T-helper 22 cell (primary cell): Measurements from ENCODE around the gene ARHGAP12.
"Not testable (repeated sequence)": the region's sequence is repeated elsewhere in the genome, so short reads cannot be mapped to it uniquely, and the experiment has no call there.

Source experiments
- DNase-seq: peaks from one replicate; pipeline ENCODE4 v3.0.0-alpha.2; 2020; ENCODE audit warnings: low read depth

The ARHGAP12 gene

GRCh38 chr10:31923389-31923788, 5.2 kb downstream of the ARHGAP12 start:
- no peak for DNase-seq

GRCh38 chr10:31921031-31921430, 7.6 kb downstream of the ARHGAP12 start:
- no peak for DNase-seq

- DNase-seq, result no peak
Observed at GRCh38 chr10:31920538-31920937, 8.1 kb downstream of the ARHGAP12 start.

GRCh38 chr10:31918671-31919409, 9.8 kb downstream of the ARHGAP12 start:
- DNase-seq, result no peak

- DNase-seq, result no peak
Observed at GRCh38 chr10:31914370-31914769, 14.3 kb downstream of the ARHGAP12 start.

- DNase-seq, result no peak
Observed at GRCh38 chr10:31912898-31913850, 15.5 kb downstream of the ARHGAP12 start.

GRCh38 chr10:31912289-31912688, 16.3 kb downstream of the ARHGAP12 start:
- DNase-seq, result no peak

- DNase-seq, result no peak
Observed at GRCh38 chr10:31910016-31910415, 18.6 kb downstream of the ARHGAP12 start.

- no peak for DNase-seq
Observed at GRCh38 chr10:31908157-31908556, 20.5 kb downstream of the ARHGAP12 start.

GRCh38 chr10:31906039-31906438, 22.6 kb downstream of the ARHGAP12 start:
- no peak for DNase-seq

- no peak for DNase-seq
Observed at GRCh38 chr10:31905586-31905985, 23.0 kb downstream of the ARHGAP12 start.

- DNase-seq, result no peak
Observed at GRCh38 chr10:31902625-31903024, 26.0 kb downstream of the ARHGAP12 start.

GRCh38 chr10:31897506-31897905, 31.1 kb downstream of the ARHGAP12 start:
- DNase-seq, result no peak

GRCh38 chr10:31896968-31897384, 31.7 kb downstream of the ARHGAP12 start:
- DNase-seq, result no peak

GRCh38 chr10:31895722-31896121, 32.9 kb downstream of the ARHGAP12 start:
- not testable (repeated sequence) for DNase-seq

- no peak for DNase-seq
Observed at GRCh38 chr10:31888442-31888841, 40.2 kb downstream of the ARHGAP12 start.

- no peak for DNase-seq
Observed at GRCh38 chr10:31887850-31888249, 40.8 kb downstream of the ARHGAP12 start.

GRCh38 chr10:31886885-31887284, 41.7 kb downstream of the ARHGAP12 start:
- DNase-seq, result no peak

- no peak for DNase-seq
Observed at GRCh38 chr10:31885971-31886370, 42.7 kb downstream of the ARHGAP12 start.

GRCh38 chr10:31884386-31884785, 44.2 kb downstream of the ARHGAP12 start:
- DNase-seq, result no peak

GRCh38 chr10:31883397-31883796, 45.2 kb downstream of the ARHGAP12 start:
- no peak for DNase-seq

- no peak for DNase-seq
Observed at GRCh38 chr10:31878486-31878885, 50.1 kb downstream of the ARHGAP12 start.
